ENCODE results near the gene SSTR3. TPM values are rescaled to one million over a fixed set of nuclear protein-coding genes. Genes with fewer than 3 reads are reported as not detected.

The SSTR3 gene
- polyA plus RNA-seq = under 1 TPM in 1 of 2 donors, not detected in 1; 0.02 TPM

DNA sequence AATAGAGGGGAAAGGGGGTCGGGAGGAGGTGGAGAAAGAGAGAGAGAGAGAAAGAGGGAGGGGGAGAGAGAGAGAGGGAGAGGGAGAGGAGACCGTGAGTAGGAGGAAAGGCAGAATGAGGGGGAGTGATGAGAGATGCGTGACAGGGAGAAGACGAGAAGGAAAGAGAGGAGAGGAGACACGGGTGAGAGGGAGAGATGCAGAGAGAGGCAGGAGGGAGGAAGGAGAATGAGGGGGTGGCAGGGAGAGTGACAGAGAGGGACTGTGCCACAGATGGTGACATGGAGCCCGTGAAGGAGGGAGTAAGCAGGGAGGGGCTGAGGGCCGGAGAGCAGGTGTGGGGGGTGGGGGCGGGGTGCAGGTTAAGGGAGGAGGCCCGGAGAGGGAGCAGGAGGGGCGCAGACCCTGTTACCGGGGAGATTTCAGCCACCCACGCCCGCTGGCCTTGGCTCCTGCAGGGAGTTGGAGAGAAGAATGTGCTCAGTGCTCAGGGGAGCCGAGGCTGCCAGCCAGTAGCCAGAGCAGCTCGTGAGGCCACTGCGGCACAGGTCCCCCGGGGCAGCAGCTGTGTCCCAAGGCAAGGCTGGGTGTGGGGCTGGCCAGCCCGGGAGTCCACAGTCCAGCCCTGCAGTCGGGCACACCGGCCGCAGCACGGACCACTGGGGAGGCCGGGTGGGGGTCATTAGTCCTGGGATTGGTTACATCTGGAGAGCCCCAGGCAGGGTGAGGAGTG is at the start of gene SSTR3:
Gene SSTR3, minus strand, starts transcription at position 304 of the 733 bp plus-strand sequence. CDS start 4,674 bp downstream, outside the sequence.
- Histone ChIP-seq H3K27ac (ENCODE audit: low read depth in 2 of 2, low read length in 1 of 2) (no peak within 1 kb of the TSS), H3K4me3 (ENCODE audit: low read depth in 1 of 2, low read length in 2 of 2) (no peak within 1 kb of the TSS), H3K4me1 (ENCODE audit: control insufficient read depth in 2 of 2, insufficient read depth in 2 of 2, low read length in 1 of 2) (no peaks in the 10 kb centered on the region), H3K9me3 (ENCODE audit: control insufficient read depth in 2 of 2, insufficient read depth in 1 of 2, low read depth in 1 of 2, low read length in 1 of 2) (no peaks in the 10 kb centered on the region), H3K36me3 (ENCODE audit: control insufficient read depth in 2 of 2, insufficient read depth in 2 of 2, low read length in 1 of 2) (no peaks in the 10 kb centered on the region), H3K27me3 (ENCODE audit: control insufficient read depth in 1 of 2, insufficient read depth in 2 of 2, low read length in 2 of 2) (no peaks in the 10 kb centered on the region)
- 22 to 29% methylated on average over 20 to 23 of the region's 23 CpGs for WGBS, 2 donors

DNA sequence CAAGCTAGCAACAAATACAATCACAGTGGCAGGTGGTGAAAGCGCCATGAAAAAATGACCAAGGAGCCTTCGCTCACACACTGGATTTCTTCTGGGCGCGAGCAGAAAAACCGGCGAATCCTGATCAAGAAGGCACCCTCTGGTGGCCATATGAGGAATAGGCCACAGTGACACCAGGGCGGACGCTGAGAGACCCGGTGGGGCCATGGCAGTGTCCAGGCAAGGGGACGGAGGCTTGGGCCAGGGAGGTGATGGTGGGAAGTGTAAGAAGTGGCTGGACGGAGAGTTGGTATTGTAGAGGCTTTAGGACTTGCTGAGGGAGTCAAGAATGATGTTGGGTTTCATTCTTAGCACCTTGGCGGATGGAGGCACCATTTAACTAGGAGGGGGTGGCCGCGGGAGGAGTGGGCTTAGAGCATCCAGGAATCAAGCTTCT is 48.6 kb upstream of the SSTR3 start:
- H3K27ac ChIP-seq (ENCODE audit: low read depth in 2 of 2, low read length in 1 of 2) = no peak overlapping the region
- peaks cover 6 to 9% of the 10 kb centered on the region in 2 donors for H3K9me3 ChIP-seq (ENCODE audit: control insufficient read depth in 2 of 2, insufficient read depth in 1 of 2, low read depth in 1 of 2, low read length in 1 of 2)
- 23 to 24% methylated on average over 14 of the region's 14 CpGs for WGBS, 2 donors
- H3K27me3 ChIP-seq (ENCODE audit: control insufficient read depth in 1 of 2, insufficient read depth in 2 of 2, low read length in 2 of 2) = peaks cover 0 to 2% of the 10 kb centered on the region in 2 donors
- no peaks in the 10 kb centered on the region for H3K4me1 ChIP-seq (ENCODE audit: control insufficient read depth in 2 of 2, insufficient read depth in 2 of 2, low read length in 1 of 2)
- no peak overlapping the region for H3K4me3 ChIP-seq (ENCODE audit: low read depth in 1 of 2, low read length in 2 of 2)
- no peaks in the 10 kb centered on the region for H3K36me3 ChIP-seq (ENCODE audit: control insufficient read depth in 2 of 2, insufficient read depth in 2 of 2, low read length in 1 of 2)

DNA sequence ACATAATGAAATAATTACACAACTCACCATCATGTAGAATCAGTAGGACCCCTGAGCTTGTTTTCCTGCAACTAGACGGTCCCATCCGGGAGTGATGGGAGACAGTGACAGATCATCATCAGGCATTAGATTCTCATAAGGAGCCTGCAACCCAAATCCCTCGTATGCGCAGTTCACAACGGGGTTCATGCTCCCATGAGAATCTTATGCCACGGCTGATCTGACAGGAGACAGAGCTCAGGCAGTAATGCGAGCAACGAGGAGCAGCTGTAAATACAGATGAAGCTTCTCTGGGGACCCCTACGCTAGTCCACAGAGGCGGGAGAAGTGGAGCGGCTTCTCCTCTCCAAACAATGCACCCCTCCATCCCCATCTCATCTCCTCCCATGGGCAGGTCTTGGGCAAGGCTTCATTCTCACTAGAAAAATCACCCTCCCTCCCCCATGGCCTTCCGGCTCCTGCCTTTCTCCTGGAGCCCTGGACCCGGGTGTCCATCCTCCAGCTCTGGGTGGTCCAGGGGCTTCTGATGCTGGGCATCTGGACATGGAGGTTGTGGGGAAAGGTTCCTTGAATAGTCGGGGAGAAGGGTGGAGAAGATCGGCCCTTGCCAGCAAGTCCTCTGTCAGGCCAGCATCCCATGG is 48.0 kb upstream of the SSTR3 start:
- WGBS, 2 donors = 53 to 60% methylated on average over 15 of the region's 15 CpGs
- Histone ChIP-seq H3K27me3 (ENCODE audit: control insufficient read depth in 1 of 2, insufficient read depth in 2 of 2, low read length in 2 of 2) (peaks cover 0 to 2% of the 10 kb centered on the region in 2 donors), H3K36me3 (ENCODE audit: control insufficient read depth in 2 of 2, insufficient read depth in 2 of 2, low read length in 1 of 2) (no peaks in the 10 kb centered on the region), H3K27ac (ENCODE audit: low read depth in 2 of 2, low read length in 1 of 2) (no peak overlapping the region), H3K4me1 (ENCODE audit: control insufficient read depth in 2 of 2, insufficient read depth in 2 of 2, low read length in 1 of 2) (no peaks in the 10 kb centered on the region), H3K9me3 (ENCODE audit: control insufficient read depth in 2 of 2, insufficient read depth in 1 of 2, low read depth in 1 of 2, low read length in 1 of 2) (peaks cover 6 to 9% of the 10 kb centered on the region in 2 donors), H3K4me3 (ENCODE audit: low read depth in 1 of 2, low read length in 2 of 2) (no peak overlapping the region)

DNA sequence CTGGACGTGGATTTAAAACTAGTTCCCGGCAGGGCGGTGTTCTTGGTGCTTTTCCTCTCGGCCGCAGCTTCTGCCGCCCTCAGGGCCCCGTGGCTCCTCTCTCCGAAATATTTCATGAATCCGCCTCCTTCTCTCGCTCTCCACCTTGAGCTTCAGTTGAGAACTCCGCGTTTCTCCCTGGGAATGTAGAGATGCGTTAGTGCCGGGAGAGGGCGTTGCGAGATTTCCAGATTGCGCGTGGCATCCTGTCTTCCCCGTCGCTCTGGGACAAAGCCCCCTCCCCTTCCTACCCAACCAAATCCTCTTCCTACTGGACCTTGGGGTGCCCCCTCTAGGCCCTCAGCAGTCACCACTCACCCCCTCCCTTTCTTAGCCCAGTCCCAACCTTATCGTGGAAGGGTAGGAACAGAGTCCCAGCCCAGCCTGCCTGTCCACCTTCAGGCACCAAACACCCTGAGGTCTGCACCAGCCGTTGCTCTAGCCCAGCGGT is 47.3 kb upstream of the SSTR3 start:
- WGBS, 2 donors = 11 to 16% methylated on average over 23 of the region's 23 CpGs
- H3K9me3 ChIP-seq (ENCODE audit: control insufficient read depth in 2 of 2, insufficient read depth in 1 of 2, low read depth in 1 of 2, low read length in 1 of 2) = peaks cover 4 to 8% of the 10 kb centered on the region in 2 donors

DNA sequence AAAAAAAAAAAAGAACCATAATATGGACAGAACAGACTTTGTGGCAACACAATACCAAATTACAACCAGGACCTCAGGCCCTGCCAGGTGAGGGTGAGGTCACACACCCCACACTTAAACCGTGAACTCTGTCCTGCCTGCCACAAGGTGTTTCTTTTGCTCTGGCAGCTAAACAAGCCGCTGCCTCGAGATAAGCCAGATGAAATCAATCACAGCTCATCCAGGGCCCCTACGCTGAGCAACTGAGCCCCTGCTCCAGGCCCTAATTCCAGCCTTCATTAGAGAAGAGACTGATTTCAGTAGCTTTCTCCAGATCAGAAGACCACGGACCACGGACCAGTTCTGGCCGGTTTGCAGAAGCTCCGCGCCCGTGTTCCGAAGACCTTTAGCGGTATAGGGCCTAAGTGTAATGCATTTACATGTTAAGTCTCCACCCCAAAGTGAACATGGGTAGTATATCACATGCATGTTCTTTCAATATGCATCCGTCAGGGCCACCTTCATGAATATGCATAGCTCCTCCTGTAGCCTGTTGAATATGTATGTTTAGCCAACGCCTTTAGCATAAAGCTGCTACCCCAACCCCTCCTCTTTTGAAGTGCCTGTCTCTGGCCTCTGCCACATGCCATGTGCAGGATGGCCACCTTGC is 46.6 kb upstream of the SSTR3 start:
- Histone ChIP-seq H3K9me3 (ENCODE audit: control insufficient read depth in 2 of 2, insufficient read depth in 1 of 2, low read depth in 1 of 2, low read length in 1 of 2) (peaks cover 0 to under 1% of the 10 kb centered on the region in 2 donors), H3K27me3 (ENCODE audit: control insufficient read depth in 1 of 2, insufficient read depth in 2 of 2, low read length in 2 of 2) (peaks cover 0 to 2% of the 10 kb centered on the region in 2 donors), H3K36me3 (ENCODE audit: control insufficient read depth in 2 of 2, insufficient read depth in 2 of 2, low read length in 1 of 2) (no peaks in the 10 kb centered on the region), H3K4me1 (ENCODE audit: control insufficient read depth in 2 of 2, insufficient read depth in 2 of 2, low read length in 1 of 2) (no peaks in the 10 kb centered on the region), H3K4me3 (ENCODE audit: low read depth in 1 of 2, low read length in 2 of 2) (no peak overlapping the region), H3K27ac (ENCODE audit: low read depth in 2 of 2, low read length in 1 of 2) (no peak overlapping the region)
- WGBS, 2 donors = 64 to 70% methylated on average over 14 of the region's 14 CpGs

More for the DNA sequence above, 47.3 kb upstream of the SSTR3 start:
- Histone ChIP-seq H3K36me3 (ENCODE audit: control insufficient read depth in 2 of 2, insufficient read depth in 2 of 2, low read length in 1 of 2) (no peaks in the 10 kb centered on the region), H3K27me3 (ENCODE audit: control insufficient read depth in 1 of 2, insufficient read depth in 2 of 2, low read length in 2 of 2) (peaks cover 0 to 2% of the 10 kb centered on the region in 2 donors), H3K4me1 (ENCODE audit: control insufficient read depth in 2 of 2, insufficient read depth in 2 of 2, low read length in 1 of 2) (no peaks in the 10 kb centered on the region), H3K27ac (ENCODE audit: low read depth in 2 of 2, low read length in 1 of 2) (no peak overlapping the region), H3K4me3 (ENCODE audit: low read depth in 1 of 2, low read length in 2 of 2) (no peak overlapping the region)

GRCh38 chr22:37258005-37258752 is 45.9 kb upstream of the SSTR3 start:
- Histone ChIP-seq H3K36me3 (ENCODE audit: control insufficient read depth in 2 of 2, insufficient read depth in 2 of 2, low read length in 1 of 2) (no peaks in the 10 kb centered on the region), H3K4me1 (ENCODE audit: control insufficient read depth in 2 of 2, insufficient read depth in 2 of 2, low read length in 1 of 2) (no peaks in the 10 kb centered on the region), H3K9me3 (ENCODE audit: control insufficient read depth in 2 of 2, insufficient read depth in 1 of 2, low read depth in 1 of 2, low read length in 1 of 2) (no peaks in the 10 kb centered on the region), H3K27ac (ENCODE audit: low read depth in 2 of 2, low read length in 1 of 2) (no peak overlapping the region), H3K4me3 (ENCODE audit: low read depth in 1 of 2, low read length in 2 of 2) (no peak overlapping the region), H3K27me3 (ENCODE audit: control insufficient read depth in 1 of 2, insufficient read depth in 2 of 2, low read length in 2 of 2) (peaks cover 0 to 2% of the 10 kb centered on the region in 2 donors)
- 80 to 84% methylated on average over 9 of the region's 9 CpGs for WGBS, 2 donors

- H3K27ac ChIP-seq (ENCODE audit: low read depth in 2 of 2, low read length in 1 of 2) = no peak overlapping the region
- WGBS, 2 donors = 51 to 60% methylated on average over 10 of the region's 10 CpGs
- H3K27me3 ChIP-seq (ENCODE audit: control insufficient read depth in 1 of 2, insufficient read depth in 2 of 2, low read length in 2 of 2) = peaks cover 0 to 2% of the 10 kb centered on the region in 2 donors
- H3K36me3 ChIP-seq (ENCODE audit: control insufficient read depth in 2 of 2, insufficient read depth in 2 of 2, low read length in 1 of 2) = no peaks in the 10 kb centered on the region
- H3K9me3 ChIP-seq (ENCODE audit: control insufficient read depth in 2 of 2, insufficient read depth in 1 of 2, low read depth in 1 of 2, low read length in 1 of 2) = no peaks in the 10 kb centered on the region
- H3K4me1 ChIP-seq (ENCODE audit: control insufficient read depth in 2 of 2, insufficient read depth in 2 of 2, low read length in 1 of 2) = no peaks in the 10 kb centered on the region
- H3K4me3 ChIP-seq (ENCODE audit: low read depth in 1 of 2, low read length in 2 of 2) = no peak overlapping the region
These were observed 43.9 kb upstream of the SSTR3 start for GRCh38 chr22:37256075-37256726.

DNA sequence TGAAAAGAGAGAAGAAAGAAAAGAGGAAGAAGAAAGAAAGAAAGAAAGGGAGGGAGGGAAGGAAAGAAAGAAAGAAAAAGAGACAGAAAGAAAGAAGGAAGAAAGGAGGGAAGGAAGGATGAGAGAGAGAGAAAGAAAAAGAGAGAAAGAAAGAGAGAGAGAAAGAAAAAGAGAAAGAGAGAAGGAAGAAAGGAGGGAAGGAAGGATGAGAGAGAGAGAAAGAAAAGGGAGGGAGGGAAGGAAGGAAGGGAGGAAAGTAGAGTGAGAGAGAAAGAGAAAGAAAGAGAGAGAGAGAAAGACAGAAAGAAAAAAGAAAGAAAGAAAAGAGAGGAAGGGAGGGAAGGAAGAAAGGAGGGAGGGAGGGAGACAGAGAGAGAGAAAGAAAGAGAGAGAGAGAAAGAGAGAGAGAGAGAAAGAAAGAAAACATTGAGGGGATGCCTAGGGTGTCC is 43.3 kb upstream of the SSTR3 start:
- H3K4me1 ChIP-seq (ENCODE audit: control insufficient read depth in 2 of 2, insufficient read depth in 2 of 2, low read length in 1 of 2) = no peaks in the 10 kb centered on the region
- no peak overlapping the region for H3K4me3 ChIP-seq (ENCODE audit: low read depth in 1 of 2, low read length in 2 of 2)
- no peak overlapping the region for H3K27ac ChIP-seq (ENCODE audit: low read depth in 2 of 2, low read length in 1 of 2)
- peaks cover 0 to 2% of the 10 kb centered on the region in 2 donors for H3K27me3 ChIP-seq (ENCODE audit: control insufficient read depth in 1 of 2, insufficient read depth in 2 of 2, low read length in 2 of 2)
- H3K9me3 ChIP-seq (ENCODE audit: control insufficient read depth in 2 of 2, insufficient read depth in 1 of 2, low read depth in 1 of 2, low read length in 1 of 2) = no peaks in the 10 kb centered on the region
- no peaks in the 10 kb centered on the region for H3K36me3 ChIP-seq (ENCODE audit: control insufficient read depth in 2 of 2, insufficient read depth in 2 of 2, low read length in 1 of 2)

DNA sequence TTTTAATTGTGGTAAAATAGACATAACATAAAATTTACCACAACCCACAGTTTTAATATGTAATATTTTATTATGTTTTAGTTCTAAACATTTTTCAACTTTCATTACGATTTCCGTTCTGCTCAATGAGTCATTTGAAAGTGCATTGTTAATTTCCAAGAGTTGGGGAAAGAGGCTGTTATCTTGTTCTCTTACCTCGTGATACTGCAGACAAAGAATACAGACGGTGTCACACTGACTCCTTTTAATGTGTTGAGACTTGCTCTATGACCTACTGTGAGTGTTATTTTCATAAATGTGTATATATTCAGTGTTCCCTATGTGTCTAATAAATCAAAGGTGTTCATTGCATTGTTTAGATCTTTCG is 42.6 kb upstream of the SSTR3 start:
- no peak overlapping the region for H3K4me3 ChIP-seq (ENCODE audit: low read depth in 1 of 2, low read length in 2 of 2)
- 40 to 41% methylated on average over 5 of the region's 5 CpGs for WGBS, 2 donors
- no peaks in the 10 kb centered on the region for H3K4me1 ChIP-seq (ENCODE audit: control insufficient read depth in 2 of 2, insufficient read depth in 2 of 2, low read length in 1 of 2)
- no peaks in the 10 kb centered on the region for H3K9me3 ChIP-seq (ENCODE audit: control insufficient read depth in 2 of 2, insufficient read depth in 1 of 2, low read depth in 1 of 2, low read length in 1 of 2)
- peaks cover 0 to 2% of the 10 kb centered on the region in 2 donors for H3K27me3 ChIP-seq (ENCODE audit: control insufficient read depth in 1 of 2, insufficient read depth in 2 of 2, low read length in 2 of 2)
- H3K27ac ChIP-seq (ENCODE audit: low read depth in 2 of 2, low read length in 1 of 2) = no peak overlapping the region
- no peaks in the 10 kb centered on the region for H3K36me3 ChIP-seq (ENCODE audit: control insufficient read depth in 2 of 2, insufficient read depth in 2 of 2, low read length in 1 of 2)

Measured in esophagus (tissue), 2 donors.